ENCODE results near the gene BANP. TPM values are rescaled to one million over a fixed set of nuclear protein-coding genes. Genes with fewer than 3 reads are reported as not detected.
"Not testable (repeated sequence)": the region's sequence is repeated elsewhere in the genome, so short reads cannot be mapped to it uniquely, and the experiment has no call there.

The BANP gene, protein sequence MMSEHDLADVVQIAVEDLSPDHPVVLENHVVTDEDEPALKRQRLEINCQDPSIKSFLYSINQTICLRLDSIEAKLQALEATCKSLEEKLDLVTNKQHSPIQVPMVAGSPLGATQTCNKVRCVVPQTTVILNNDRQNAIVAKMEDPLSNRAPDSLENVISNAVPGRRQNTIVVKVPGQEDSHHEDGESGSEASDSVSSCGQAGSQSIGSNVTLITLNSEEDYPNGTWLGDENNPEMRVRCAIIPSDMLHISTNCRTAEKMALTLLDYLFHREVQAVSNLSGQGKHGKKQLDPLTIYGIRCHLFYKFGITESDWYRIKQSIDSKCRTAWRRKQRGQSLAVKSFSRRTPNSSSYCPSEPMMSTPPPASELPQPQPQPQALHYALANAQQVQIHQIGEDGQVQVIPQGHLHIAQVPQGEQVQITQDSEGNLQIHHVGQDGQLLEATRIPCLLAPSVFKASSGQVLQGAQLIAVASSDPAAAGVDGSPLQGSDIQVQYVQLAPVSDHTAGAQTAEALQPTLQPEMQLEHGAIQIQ
- 10 to 100 TPM; 14.9 to 29.2 (median 24.4) TPM for polyA plus RNA-seq (ENCODE audit: insufficient read length in 4 of 4)

DNA sequence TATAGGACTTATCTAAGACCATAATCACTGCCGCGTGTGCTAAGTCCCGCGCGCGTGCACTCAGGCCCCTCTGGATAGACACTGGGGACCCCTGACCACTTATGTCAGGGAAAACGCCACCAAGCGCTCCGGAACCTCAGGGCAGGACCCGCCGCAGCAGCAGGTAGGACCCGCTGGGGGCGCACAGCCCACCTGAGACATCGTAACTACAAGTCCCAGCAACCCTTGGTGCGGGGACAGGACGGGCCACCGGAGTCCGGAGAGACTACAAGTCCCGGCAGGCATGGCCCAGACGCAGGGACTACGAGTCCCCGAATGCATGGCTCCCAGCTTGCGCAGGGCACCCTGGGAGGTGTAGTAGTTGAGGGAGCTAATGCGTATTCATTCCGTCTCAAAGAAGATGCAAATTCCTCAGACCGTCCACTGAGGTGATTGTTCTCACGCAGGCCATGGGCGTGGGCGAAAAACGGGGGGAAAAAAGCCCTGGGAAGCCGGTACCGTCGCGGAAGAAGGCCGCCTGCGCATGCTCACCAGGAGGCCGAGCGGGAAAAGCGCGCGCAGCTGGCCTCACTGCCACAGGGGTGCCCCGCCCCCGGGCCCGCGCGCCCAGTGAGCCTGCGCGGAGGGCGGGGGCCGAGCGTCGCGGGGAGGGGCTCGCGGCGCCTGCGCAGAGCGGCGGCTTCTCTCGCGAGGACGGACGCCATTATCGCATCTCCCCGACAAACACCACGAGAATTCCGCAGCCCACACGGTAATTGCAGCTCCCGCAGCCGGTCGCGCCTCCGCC is at the start of gene BANP:
Gene BANP (plus strand): TSS at position 670 of the 787 bp plus-strand sequence. CDS start 23,682 bp downstream, outside the sequence.
- DNase-seq (ENCODE audit: low read depth in 4 of 4, low spot score in 3 of 4): peak; percentile 95 to 97 (median 96)

DNA sequence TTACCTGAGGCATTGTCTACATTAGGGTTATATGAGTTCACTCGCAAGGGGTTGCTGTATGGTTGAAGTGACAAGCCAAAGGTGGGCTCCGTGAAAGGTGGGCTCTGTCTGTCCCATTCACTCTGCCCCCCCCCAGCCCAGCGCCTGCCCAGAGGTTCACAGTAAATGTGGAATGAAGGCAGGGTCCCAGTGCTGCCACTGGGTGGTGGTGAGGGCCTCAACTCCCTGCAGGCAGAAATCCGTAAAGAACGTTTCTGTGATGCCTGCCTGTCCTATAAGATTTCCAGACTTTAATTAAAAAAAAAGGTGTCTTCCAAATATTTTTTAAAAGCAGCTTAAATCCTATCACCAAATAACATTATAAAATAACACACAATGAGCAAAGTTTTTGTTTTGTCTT is 46.3 kb upstream of the BANP start:
- not testable (repeated sequence) for DNase-seq (ENCODE audit: low read depth in 4 of 4, low spot score in 3 of 4)

DNA sequence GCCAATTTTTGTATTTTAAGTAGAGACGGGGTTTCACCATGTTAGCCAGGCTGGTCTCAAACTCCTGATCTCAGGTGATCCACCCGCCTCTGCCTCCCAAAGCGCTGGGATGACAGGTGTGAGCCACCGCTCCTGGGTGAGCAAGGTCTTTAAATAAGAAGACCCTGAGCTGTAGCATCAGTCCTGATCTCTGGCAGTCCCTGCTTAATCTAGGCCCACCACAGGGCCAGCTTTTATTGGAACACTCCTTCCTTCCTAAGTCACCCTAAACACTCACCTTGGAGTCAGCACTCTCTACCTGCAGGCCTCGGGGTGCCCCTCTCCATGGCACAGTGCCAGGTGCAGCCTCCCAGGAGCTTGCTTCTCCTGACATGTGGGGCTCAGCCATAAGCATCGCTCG is 45.7 kb upstream of the BANP start:
- not testable (repeated sequence) for DNase-seq (ENCODE audit: low read depth in 4 of 4, low spot score in 3 of 4)

DNA sequence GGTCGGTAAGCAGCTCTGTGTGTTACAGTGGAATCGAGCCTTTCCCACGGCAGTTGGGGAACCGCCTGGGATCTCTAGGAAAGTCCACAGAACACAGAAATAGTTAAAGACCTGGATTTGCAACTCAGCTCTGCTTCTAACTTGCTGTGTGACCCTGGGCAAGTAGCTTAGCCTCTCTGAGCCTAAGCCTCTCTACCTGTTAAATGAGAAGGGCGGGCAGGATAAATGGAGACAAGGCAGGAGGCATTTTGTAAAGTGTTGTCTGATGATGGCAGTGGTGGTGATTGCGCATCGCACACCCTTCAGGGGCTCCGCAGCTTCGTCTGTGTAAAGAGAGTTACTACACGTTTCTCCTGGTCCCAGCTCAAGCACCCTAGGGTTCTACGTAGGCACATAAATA is 43.1 kb upstream of the BANP start:
- DNase-seq (ENCODE audit: low read depth in 4 of 4, low spot score in 3 of 4): not testable (repeated sequence)

GRCh38 chr16:87909203-87909935 is 41.9 kb upstream of the BANP start:
- peak in 1 of 4 donors; percentile 12 for DNase-seq (ENCODE audit: low read depth in 4 of 4, low spot score in 3 of 4)

- DNase-seq (ENCODE audit: low read depth in 4 of 4, low spot score in 3 of 4): not testable (repeated sequence)
These were observed 40.0 kb upstream of the BANP start for GRCh38 chr16:87911106-87911763.

- DNase-seq (ENCODE audit: low read depth in 4 of 4, low spot score in 3 of 4): not testable (repeated sequence)
These were observed 38.5 kb upstream of the BANP start for GRCh38 chr16:87912691-87913090.

- DNase-seq (ENCODE audit: low read depth in 4 of 4, low spot score in 3 of 4): not testable (repeated sequence)
These were observed 37.1 kb upstream of the BANP start for GRCh38 chr16:87914021-87914725.

GRCh38 chr16:87914812-87915211 is 36.4 kb upstream of the BANP start:
- no peak for DNase-seq (ENCODE audit: low read depth in 4 of 4, low spot score in 3 of 4)

GRCh38 chr16:87917503-87917902 is 33.7 kb upstream of the BANP start:
- no peak for DNase-seq (ENCODE audit: low read depth in 4 of 4, low spot score in 3 of 4)

DNA sequence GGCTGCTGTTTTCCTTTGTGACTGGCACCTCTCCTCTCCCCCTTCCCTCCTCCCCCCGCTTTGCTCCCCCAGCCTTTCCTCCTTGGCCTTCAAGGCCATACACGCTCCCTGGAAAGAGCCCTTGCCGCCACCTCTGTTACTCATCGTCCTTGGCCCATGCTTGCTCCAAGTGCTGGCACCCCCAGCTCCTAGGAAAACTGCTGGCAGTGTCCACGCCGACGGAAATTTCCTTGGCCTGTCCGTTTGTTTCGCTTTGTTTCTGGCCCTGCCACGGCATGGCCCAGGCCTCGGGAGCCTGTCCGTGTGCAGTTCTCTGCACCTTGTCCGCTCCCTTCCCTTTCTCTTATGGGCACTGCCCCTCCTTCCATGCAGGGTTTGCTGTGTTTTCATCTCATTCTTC is 32.9 kb upstream of the BANP start:
- DNase-seq (ENCODE audit: low read depth in 4 of 4, low spot score in 3 of 4): no peak

DNA sequence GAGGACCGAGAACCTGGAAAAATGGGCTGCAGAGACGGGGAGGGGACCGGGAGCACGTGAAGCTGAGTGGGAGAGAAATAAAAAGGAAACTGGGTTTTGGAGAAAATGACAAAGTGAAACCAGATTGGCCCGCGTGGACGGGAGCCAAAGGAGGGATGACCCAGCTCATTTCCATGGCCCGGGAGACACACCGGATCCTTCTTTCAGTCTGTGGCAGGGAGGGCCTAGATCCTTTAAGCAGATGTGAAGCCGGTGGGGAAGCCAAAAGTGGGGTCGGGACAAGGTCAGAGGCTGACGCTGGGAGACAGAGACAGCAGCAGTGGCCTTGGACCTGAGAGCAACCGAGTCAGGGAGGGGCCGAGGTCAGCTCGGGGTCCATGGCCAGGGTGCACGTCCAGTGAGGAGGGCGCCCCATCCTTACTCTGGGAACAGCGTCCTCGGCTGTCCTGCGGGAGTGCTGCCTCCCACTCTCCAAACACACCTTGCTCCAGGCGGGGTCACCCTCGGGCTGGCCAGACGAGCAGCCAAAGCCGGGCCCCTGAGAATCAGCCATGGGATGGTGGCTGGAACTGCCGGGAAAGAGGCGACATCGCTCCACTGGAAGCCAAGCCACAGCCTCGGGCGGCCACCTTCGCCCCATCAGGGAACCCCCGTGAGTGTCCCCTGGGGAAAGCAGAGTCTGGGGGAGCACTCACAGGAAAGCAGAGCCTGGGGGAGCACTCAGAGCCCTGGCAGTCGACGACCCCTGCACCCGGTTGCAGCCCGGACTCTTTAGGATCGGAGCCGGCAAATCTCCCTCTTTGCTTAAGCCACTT is 32.2 kb upstream of the BANP start:
- no peak for DNase-seq (ENCODE audit: low read depth in 4 of 4, low spot score in 3 of 4)

- DNase-seq (ENCODE audit: low read depth in 4 of 4, low spot score in 3 of 4): no peak
These were observed 31.6 kb upstream of the BANP start for GRCh38 chr16:87919681-87919994.

- no peak for DNase-seq (ENCODE audit: low read depth in 4 of 4, low spot score in 3 of 4)
These were observed 29.9 kb upstream of the BANP start for GRCh38 chr16:87921236-87921773.

GRCh38 chr16:87922250-87922871 is 28.9 kb upstream of the BANP start:
- DNase-seq (ENCODE audit: low read depth in 4 of 4, low spot score in 3 of 4): no peak

DNA sequence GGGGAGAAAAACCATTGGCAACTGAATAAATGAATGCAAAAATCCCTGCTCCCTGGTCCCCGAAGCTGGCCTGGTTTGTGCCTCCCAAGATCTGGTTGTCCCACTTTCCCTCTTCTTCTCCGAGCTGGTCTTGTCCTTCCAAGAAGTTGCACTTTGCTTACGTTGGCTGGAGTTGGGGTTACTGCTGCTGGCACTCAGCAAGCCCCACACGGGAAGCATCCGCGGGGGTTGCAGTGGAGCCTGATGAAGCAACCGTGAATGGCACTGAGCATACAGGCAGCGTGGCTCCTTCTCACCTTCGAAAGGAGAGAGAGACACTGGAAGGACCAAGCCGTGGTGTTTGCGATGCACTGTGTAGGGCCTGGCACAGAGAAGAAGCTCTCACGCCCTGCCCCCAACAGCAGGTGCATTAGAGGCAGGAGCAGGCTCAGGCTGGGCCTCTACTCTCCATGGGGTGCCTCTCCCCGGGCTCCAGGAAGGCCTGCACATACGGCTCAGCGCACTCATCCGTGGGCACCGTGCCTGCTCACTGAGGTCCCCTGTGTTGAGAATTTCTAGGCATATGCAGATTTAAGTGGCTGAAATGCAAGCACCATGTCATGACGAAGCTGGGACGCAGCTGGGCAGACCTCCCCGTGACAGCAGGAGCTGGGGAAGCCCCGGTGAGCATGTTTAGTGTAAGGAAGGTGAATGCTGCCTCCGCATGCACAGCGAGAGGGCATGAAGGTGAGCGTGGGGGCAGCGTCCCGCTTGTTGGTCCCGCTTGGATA is 27.0 kb upstream of the BANP start:
- DNase-seq (ENCODE audit: low read depth in 4 of 4, low spot score in 3 of 4): no peak

Measured in left renal pelvis (tissue), 4 donors.